SW 1271 (cell line): ENCODE measurements around the gene SUGT1.

Experiments
- DNase-seq, 2 experiments: peaks; one replicate each; lab custom pipeline; 2025; lab: John Stamatoyannopoulos, UW

Gene SUGT1

GRCh38 chr13:52737965-52738364 is 85.3 kb downstream of the SUGT1 start:
- DNase-seq: no peak

- DNase-seq: no peak
These were observed 86.3 kb downstream of the SUGT1 start for GRCh38 chr13:52738719-52739467.

DNA sequence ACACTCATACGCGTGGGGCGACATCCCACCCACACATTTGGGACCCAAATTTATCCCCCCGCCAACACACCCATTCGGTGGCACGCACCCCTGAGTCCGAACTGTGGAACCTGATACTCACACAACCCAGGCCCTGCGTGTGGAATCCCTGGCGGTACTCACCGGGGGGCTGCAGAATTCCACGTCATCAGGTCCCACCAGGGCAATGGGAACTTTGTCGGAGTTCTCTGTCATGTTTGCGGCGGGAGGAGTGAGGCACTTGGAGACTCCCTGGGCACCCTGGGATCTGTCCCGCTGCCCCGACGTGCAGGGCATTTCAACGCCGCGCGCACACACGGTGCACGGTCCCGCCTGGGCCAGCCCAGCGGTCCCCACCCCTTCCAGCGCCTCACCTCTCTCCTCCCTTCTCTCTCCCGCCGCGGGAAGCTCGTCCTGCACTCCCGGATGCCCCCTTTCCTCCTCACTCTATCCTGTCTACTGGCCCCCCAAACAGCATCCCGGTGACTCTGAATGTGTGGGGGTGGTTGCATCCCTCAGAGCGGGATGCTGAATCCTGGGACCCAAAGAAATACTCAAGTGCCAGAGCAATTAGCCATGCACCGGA is 86.9 kb downstream of the SUGT1 start, which contains the start of gene CNMD:
CNMD (minus strand) TSS at position 353 of the 604 bp plus-strand sequence; CDS start at position 234, 119 bp downstream.
- DNase-seq: no peak

GRCh38 chr13:52743569-52743968 is 90.9 kb downstream of the SUGT1 start:
- DNase-seq: no peak

DNA sequence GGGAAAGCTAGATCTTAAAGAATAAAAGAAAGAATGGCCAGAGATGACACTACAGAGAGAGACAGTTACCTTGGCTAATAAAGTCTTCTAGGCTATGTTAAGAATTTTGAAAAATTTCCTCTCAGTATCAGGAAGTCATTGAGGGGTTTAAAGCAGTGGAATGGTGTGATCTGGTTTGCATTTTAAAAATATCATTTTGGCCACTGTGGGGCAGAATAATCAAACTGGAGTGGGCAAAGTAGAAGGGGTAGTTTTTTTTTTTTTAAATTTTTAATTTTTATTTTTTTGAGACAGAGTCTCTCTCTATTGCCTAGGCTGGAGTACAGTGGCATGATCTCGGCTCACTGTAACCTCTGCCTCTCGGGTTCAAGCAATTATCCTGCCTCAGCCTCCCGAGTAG is 91.4 kb downstream of the SUGT1 start:
- no peak for DNase-seq

DNA sequence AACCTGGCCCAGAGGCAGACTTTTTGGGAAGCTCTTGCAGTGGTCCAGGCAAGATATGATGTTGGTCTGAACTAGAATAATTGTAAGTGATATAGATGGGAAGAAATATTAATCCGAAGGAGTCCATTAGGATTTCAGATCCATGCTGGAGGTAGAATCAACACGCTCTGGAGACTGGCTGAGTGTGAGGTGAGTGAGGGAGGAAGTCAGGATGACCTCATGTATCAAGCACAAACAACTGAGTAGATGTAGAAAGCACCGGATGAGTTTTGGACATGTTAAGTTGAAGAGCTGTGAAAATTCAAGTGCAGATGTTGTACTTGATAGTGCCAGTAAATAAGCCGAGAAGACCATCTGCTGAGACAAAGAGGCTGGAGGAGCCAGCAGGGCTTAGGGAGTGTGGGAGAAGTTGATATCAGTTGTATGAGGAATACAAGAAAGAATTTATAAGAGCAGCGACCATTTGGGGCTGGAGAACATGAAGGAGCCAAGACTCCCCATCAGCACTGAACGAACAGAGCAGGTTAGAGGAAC is 92.3 kb downstream of the SUGT1 start:
- no peak for DNase-seq

DNA sequence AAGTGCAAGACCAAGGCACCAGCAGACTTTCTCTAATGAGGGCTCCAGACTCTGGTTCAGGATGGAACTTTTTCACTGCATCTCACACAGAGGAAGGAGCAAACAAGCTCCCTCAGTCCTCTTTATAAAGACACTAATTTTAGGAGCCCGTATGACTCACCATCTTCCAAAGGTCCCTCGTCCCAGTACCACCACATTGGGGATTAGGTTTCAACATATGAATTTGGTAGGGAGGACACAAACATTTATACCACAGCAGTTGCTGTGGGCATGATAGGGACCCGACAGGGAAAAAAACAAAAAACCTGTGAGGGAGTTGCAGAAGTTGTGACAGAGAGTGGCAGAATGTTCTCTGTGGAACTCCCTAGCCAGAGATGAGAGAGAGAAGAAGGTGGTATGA is 93.5 kb downstream of the SUGT1 start:
- no peak for DNase-seq

DNA sequence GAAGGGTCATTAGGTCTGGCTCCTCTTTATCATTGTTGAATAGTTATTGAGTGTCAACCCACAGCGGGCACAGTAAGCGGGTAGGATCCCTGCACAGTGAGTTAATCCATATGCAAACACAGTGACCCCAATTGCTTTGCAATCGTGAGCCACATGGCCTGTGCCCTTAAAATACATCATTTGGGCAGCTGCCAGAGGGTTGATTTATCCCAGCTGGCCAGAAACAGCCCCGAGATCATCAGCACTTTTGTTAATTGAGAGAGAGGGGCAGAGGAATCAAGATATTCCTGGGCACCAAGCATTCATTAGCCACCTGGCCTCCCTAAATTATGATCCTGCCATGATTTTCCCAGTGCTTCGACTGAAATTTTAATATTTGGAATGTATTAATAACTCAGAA is 96.8 kb downstream of the SUGT1 start:
- no peak for DNase-seq
